Ovary (tissue), 9 donors: ENCODE results near the gene UBP1. TPM values are rescaled to one million over a fixed set of nuclear protein-coding genes. Genes with fewer than 3 reads are reported as not detected.
A peak's percentile ranks its signal among the peaks of the same experiment; 100 is the strongest.

Experiments used
- DNase-seq, 5 donors: peaks; one replicate each; pipeline ENCODE4 v3.0.0-alpha.2; 2019 to 2020
- H3K27ac ChIP-seq, 2 donors: fragments of 200-600 bp; one replicate each; pipeline versions ENCODE4 v1.5.1 to v1.8.0; 2019 to 2022
- H3K27me3 ChIP-seq: fragments of 200-600 bp; one replicate; pipeline ENCODE4 v1.8.0; 2022
- H3K36me3 ChIP-seq: fragments of 200-600 bp; sonication (generic); one replicate; pipeline ENCODE4 v1.5.1; 2019
- H3K4me1 ChIP-seq: one replicate; pipeline ENCODE4 v1.8.1; 2013; ENCODE audit warnings: mild to moderate bottlenecking, moderate library complexity; ENCODE audit not compliant: insufficient read depth
- H3K4me3 ChIP-seq: fragments of 200-600 bp; sonication (generic); one replicate; pipeline ENCODE4 v1.5.1; 2017
- H3K9me3 ChIP-seq, 2 donors: fragments of 200-600 bp in 1 of 2; sonication (generic) in 1 of 2; one replicate each; pipeline versions ENCODE4 v1.5.1 to v1.8.1; 2013 to 2019; ENCODE audit warnings: mild to moderate bottlenecking in 1 of 2, moderate library complexity in 1 of 2
- CTCF ChIP-seq, 3 donors: fragments of 450-650 bp in 2 of 3; fragments of 200-600 bp in 1 of 3; IDR thresholded peaks; one replicate each; pipeline versions ENCODE4 v1.5.1 to v1.8.0; 2016 to 2022; ENCODE audit warnings: antibody characterized with exemption in 3 of 3, mild to moderate bottlenecking in 1 of 3
- EP300 ChIP-seq: sonication (generic); formaldehyde crosslinking; IDR thresholded peaks from one replicate; pipeline ENCODE4 v1.6.1; 2017; ENCODE audit warnings: antibody characterized with exemption
- POLR2A ChIP-seq: fragments of 450-650 bp; IDR thresholded peaks from one replicate; pipeline ENCODE4 v1.6.1; 2017; ENCODE audit warnings: antibody characterized with exemption, mild to moderate bottlenecking, moderate library complexity
- WGBS, 3 donors: extraction: QIAGEN DNeasy Blood & Tissue Kit in 1 of 3; methylation state at CpG; one replicate each; pipeline versions ENCODE4 v1.1.5 to v1.1.7; 2013 to 2017; 5-methylcytosine and 5-hydroxymethylcytosine counted together
- intact Hi-C, 4 donors: fragments of 100-400 bp; cut with DNase I; formaldehyde crosslinking; loops; one replicate each; pipeline versions ENCODE4 v1.11.0 to v1.15.1; 2022 to 2023
- polyA plus RNA-seq, 2 donors: library from polyadenylated mRNA; stranded (reverse); fragments of 200-250 nt in 1 of 2; fragments of 350-450 nt in 1 of 2; fragmentation: Illumina TruSeq in 1 of 2; extraction: RNeasy Lipid Tissue Mini Kit (QIAGEN cat#74804) in 1 of 2; gene quantifications; one replicate each; pipeline ENCODE4 v1.2.3, GENCODE V29; 2013 to 2014
- total RNA-seq, 7 donors: library from RNA; depleted of rRNA in 2 of 7; stranded (reverse); fragments of >200 nt in 2 of 7; fragmentation: NEBNext Ultra II Directional in 3 of 7; extraction: Animal tissue kit (Norgen Biotek cat#: 25700) in 3 of 7; gene quantifications; one replicate each; pipeline versions ENCODE4 v1.1.0 to v1.2.4, GENCODE V29; 2016 to 2023
- donor health status: DM: no; HTN: no; CAD: no; lungs with moderate emphysema.
- donor health status: DM: no; HTN: no; CAD: no.
- donor health status: Bipolar disorder and iron deficiency.
- donor health status: DM: yes; HTN: yes; CAD: no.
- donor health status: DM: no; HTN: no; CAD: no.
- donor health status: DM: yes; HTN: yes; CAD: no.

Gene UBP1
- total and polyA plus RNA-seq, 9 donors, result 28.2 to 62.7 (median 51.8) TPM

- peak overlapping the region; percentile 48 for H3K4me3 ChIP-seq
- DNase-seq, result no peak
- H3K27me3 ChIP-seq, result no peaks in the 10 kb centered on the region
- TF ChIP-seq EP300 (no peak), CTCF (IDR thresholded peaks at IDR 0.05) (no peak), POLR2A (no peak)
- no peak overlapping the region for H3K27ac ChIP-seq
- intact Hi-C loops, result no loop called here
- WGBS, 3 donors, result 3 to 6% (median 5%) methylated on average over 4 of the region's 4 CpGs
- no peaks in the 10 kb centered on the region for H3K36me3 ChIP-seq
- H3K4me1 ChIP-seq, result peaks cover 8% of the 10 kb centered on the region
- no peaks in the 10 kb centered on the region for H3K9me3 ChIP-seq
These were observed 1.9 kb downstream of the UBP1 start for GRCh38 chr3:33438284-33438668.

DNA sequence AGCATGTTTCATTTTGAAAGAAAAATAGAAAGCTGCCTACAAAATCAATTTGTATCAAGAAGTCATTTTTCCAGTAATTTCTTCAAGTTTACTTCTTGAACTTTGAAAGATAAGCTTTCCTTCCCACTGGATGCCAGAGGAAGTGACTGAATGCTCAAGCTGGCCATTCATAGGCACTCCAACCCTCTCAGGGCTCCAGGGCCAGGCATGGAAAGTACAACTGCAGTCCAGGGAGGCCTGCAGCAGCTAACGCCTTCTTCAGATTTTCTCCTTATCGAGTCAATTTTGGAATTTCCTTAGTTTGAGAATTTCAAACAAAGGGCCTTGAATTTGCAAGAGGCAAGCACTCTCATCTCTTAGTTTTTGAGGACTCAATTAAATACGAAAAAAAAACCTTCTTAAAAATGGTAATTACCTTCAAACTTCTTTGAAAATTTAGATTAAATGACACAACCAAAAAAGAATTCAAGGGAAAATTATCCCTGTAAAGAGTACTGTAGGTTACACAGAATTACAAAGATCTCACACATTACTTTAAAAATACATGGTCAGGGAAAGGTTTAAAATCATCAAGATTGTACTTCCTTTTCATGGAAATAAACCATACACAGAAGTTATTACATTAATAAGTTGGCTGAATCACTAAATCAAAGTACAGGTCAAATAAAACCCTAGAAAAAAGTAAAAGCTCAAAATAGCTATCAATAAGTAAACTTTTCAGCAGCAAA is 2.5 kb downstream of the UBP1 start:
- intact Hi-C loops, result no loop called here
- WGBS, 3 donors, result 13 to 36% (median 15%) methylated on average over 3 of the region's 3 CpGs
- no peak for TF ChIP-seq POLR2A
- no peak for TF ChIP-seq CTCF (IDR thresholded peaks at IDR 0.05)
- TF ChIP-seq EP300, result no peak
- H3K4me3 ChIP-seq, result no peak overlapping the region
- H3K4me1 ChIP-seq, result peaks cover 8% of the 10 kb centered on the region
- no peaks in the 10 kb centered on the region for H3K9me3 ChIP-seq
- no peak for DNase-seq
- no peaks in the 10 kb centered on the region for H3K27me3 ChIP-seq
- H3K27ac ChIP-seq, result no peak overlapping the region
- no peaks in the 10 kb centered on the region for H3K36me3 ChIP-seq

GRCh38 chr3:33433843-33434242 is 6.4 kb downstream of the UBP1 start:
- 53 to 56% (median 55%) methylated on average over 2 of the region's 2 CpGs for WGBS, 3 donors
- Histone ChIP-seq H3K27ac (no peak overlapping the region), H3K4me3 (no peak overlapping the region), H3K4me1 (peaks cover 8% of the 10 kb centered on the region), H3K36me3 (no peaks in the 10 kb centered on the region), H3K27me3 (no peaks in the 10 kb centered on the region), H3K9me3 (no peaks in the 10 kb centered on the region)
- intact Hi-C loops, result no loop called here
- TF ChIP-seq EP300 (no peak), POLR2A (no peak), CTCF (IDR thresholded peaks at IDR 0.05) (no peak)
- no peak for DNase-seq

GRCh38 chr3:33430571-33430970 is 9.6 kb downstream of the UBP1 start:
- Histone ChIP-seq H3K9me3 (no peaks in the 10 kb centered on the region), H3K4me3 (no peak overlapping the region), H3K27ac (no peak overlapping the region), H3K36me3 (no peaks in the 10 kb centered on the region), H3K4me1 (peaks cover 4% of the 10 kb centered on the region), H3K27me3 (no peaks in the 10 kb centered on the region)
- TF ChIP-seq EP300, result no peak
- TF ChIP-seq POLR2A, result no peak
- TF ChIP-seq CTCF (IDR thresholded peaks at IDR 0.05), result no peak
- DNase-seq, result no peak
- intact Hi-C loops, result no loop called here
- 91 to 96% (median 95%) methylated on average over 4 of the region's 4 CpGs for WGBS, 3 donors
